Vagina (tissue), 2 donors: ENCODE measurements around the gene AGPAT4. TPM values are rescaled to one million over a fixed set of nuclear protein-coding genes. Genes with fewer than 3 reads are reported as not detected.
A peak's percentile ranks its signal among the peaks of the same experiment; 100 is the strongest.

Experiments used
- DNase-seq, 2 donors: peaks; one replicate each; pipeline ENCODE4 v3.0.0-alpha.2; 2017; ENCODE audit errors: extremely low spot score in 2 of 2
- H3K27ac ChIP-seq: fragments of 200-600 bp; sonication (generic); one replicate; pipeline ENCODE4 v1.5.1; 2019
- H3K27me3 ChIP-seq: fragments of 200-600 bp; sonication (generic); one replicate; pipeline ENCODE4 v1.5.1; 2019
- H3K36me3 ChIP-seq, 2 donors: fragments of 200-600 bp; sonication (generic); one replicate each; pipeline ENCODE4 v1.5.1; 2017 to 2019
- H3K4me1 ChIP-seq: fragments of 200-600 bp; sonication (generic); one replicate; pipeline ENCODE4 v1.5.1; 2019
- H3K4me3 ChIP-seq, 2 donors: fragments of 200-600 bp; sonication (generic); 1 replicate in 1 of 2; 2 replicates in 1 of 2; pipeline ENCODE4 v1.5.1; 2016 to 2019
- H3K9me3 ChIP-seq: fragments of 200-600 bp; sonication (generic); one replicate; pipeline ENCODE4 v1.5.1; 2019
- CTCF ChIP-seq, 3 experiments: fragments of 450-650 bp in 2 of 3; fragments of 200-600 bp in 1 of 3; sonication (generic) in 1 of 3; IDR thresholded peaks; one replicate each; pipeline ENCODE4 v1.5.1; 2017 to 2019; ENCODE audit warnings: antibody characterized with exemption in 3 of 3, mild to moderate bottlenecking in 2 of 3, moderate library complexity in 2 of 3
- POLR2A ChIP-seq, 2 donors: fragments of 450-650 bp; IDR thresholded peaks; one replicate each; pipeline ENCODE4 v1.6.1; 2017; ENCODE audit warnings: antibody characterized with exemption in 2 of 2, mild to moderate bottlenecking in 2 of 2, moderate library complexity in 2 of 2
- POLR2AphosphoS5 ChIP-seq, 2 donors: sonication (generic); formaldehyde crosslinking; IDR thresholded peaks; one replicate each; pipeline ENCODE4 v1.9.0; 2017; ENCODE audit warnings: antibody characterized with exemption in 2 of 2, mild to moderate bottlenecking in 2 of 2, low read depth in 1 of 2; ENCODE audit not compliant: insufficient read depth in 1 of 2
- intact Hi-C: fragments of 100-400 bp; cut with DNase I; formaldehyde crosslinking; loops from one replicate; pipeline ENCODE4 v1.15.1; 2023
- total RNA-seq: library from RNA; depleted of rRNA; stranded (reverse); fragments of >200 nt; gene quantifications from one replicate; pipeline ENCODE4 v1.2.3, GENCODE V29; 2016

Gene AGPAT4
- total RNA-seq, 1 donor from 2014 or later = 6.9 TPM

- Histone ChIP-seq H3K27me3 (no peaks in the 10 kb centered on the region), H3K4me3 (no peak overlapping the region), H3K9me3 (no peaks in the 10 kb centered on the region), H3K36me3 (no peaks in the 10 kb centered on the region), H3K4me1 (peaks cover 11% of the 10 kb centered on the region), H3K27ac (no peak overlapping the region)
- TF ChIP-seq POLR2AphosphoS5 (IDR thresholded peaks at IDR 0.05; ENCODE audit: insufficient read depth in 1 of 2, low read depth in 1 of 2) = no peak
- no peak for TF ChIP-seq CTCF (IDR thresholded peaks at IDR 0.05)
- TF ChIP-seq POLR2A (IDR thresholded peaks at IDR 0.05) = no peak
- intact Hi-C loops = no loop called here
- DNase-seq = peak in 1 of 2 donors; percentile 81
Observed at GRCh38 chr6:161135695-161136591, 137.9 kb downstream of the AGPAT4 start.

GRCh38 chr6:161134550-161135298, 139.1 kb downstream of the AGPAT4 start:
- H3K4me3 ChIP-seq = no peak overlapping the region
- peak in 1 of 2 donors; percentile 74 for DNase-seq
- H3K4me1 ChIP-seq = peaks cover 10% of the 10 kb centered on the region
- H3K27ac ChIP-seq = no peak overlapping the region
- no peaks in the 10 kb centered on the region for H3K9me3 ChIP-seq
- intact Hi-C loops = no loop called here
- H3K36me3 ChIP-seq = no peaks in the 10 kb centered on the region
- TF ChIP-seq POLR2AphosphoS5 (IDR thresholded peaks at IDR 0.05; ENCODE audit: insufficient read depth in 1 of 2, low read depth in 1 of 2) = no peak
- TF ChIP-seq CTCF (IDR thresholded peaks at IDR 0.05) = no peak
- no peak for TF ChIP-seq POLR2A (IDR thresholded peaks at IDR 0.05)
- H3K27me3 ChIP-seq = no peaks in the 10 kb centered on the region

GRCh38 chr6:161133963-161134362, 139.9 kb downstream of the AGPAT4 start:
- Histone ChIP-seq H3K27ac (no peak overlapping the region), H3K36me3 (peaks cover 0 to 4% of the 10 kb centered on the region in 2 donors), H3K9me3 (no peaks in the 10 kb centered on the region), H3K4me3 (no peak overlapping the region), H3K27me3 (no peaks in the 10 kb centered on the region), H3K4me1 (peaks cover 2% of the 10 kb centered on the region)
- TF ChIP-seq POLR2AphosphoS5 (IDR thresholded peaks at IDR 0.05; ENCODE audit: insufficient read depth in 1 of 2, low read depth in 1 of 2) (no peak), POLR2A (IDR thresholded peaks at IDR 0.05) (no peak), CTCF (IDR thresholded peaks at IDR 0.05) (no peak)
- DNase-seq = peak in 1 of 2 donors; percentile 64
- intact Hi-C loops = no loop called here

GRCh38 chr6:161132384-161132783, 141.5 kb downstream of the AGPAT4 start:
- no peak overlapping the region for H3K4me3 ChIP-seq
- H3K27ac ChIP-seq = no peak overlapping the region
- peaks cover 0 to 17% of the 10 kb centered on the region in 2 donors for H3K36me3 ChIP-seq
- TF ChIP-seq POLR2A (IDR thresholded peaks at IDR 0.05) (no peak), CTCF (IDR thresholded peaks at IDR 0.05) (no peak), POLR2AphosphoS5 (IDR thresholded peaks at IDR 0.05; ENCODE audit: insufficient read depth in 1 of 2, low read depth in 1 of 2) (no peak)
- H3K4me1 ChIP-seq = no peaks in the 10 kb centered on the region
- intact Hi-C loops = no loop called here
- H3K27me3 ChIP-seq = no peaks in the 10 kb centered on the region
- no peaks in the 10 kb centered on the region for H3K9me3 ChIP-seq
- no peak for DNase-seq
